Gastrocnemius medialis (tissue), 4 donors: Measurements from ENCODE around the gene NOX3.

Source experiments
- POLR2A ChIP-seq, 2 donors: fragments of 450-650 bp; IDR thresholded peaks; one replicate each; pipeline ENCODE4 v1.6.1; 2017; ENCODE audit warnings: antibody characterized with exemption in 2 of 2, mild to moderate bottlenecking in 2 of 2, moderate library complexity in 2 of 2
- TF ChIP-seq, protein P1 (sequence below), 5 experiments: fragments of 450-650 bp in 3 of 5; fragments of 200-600 bp in 2 of 5; sonication (generic) in 2 of 5; IDR thresholded peaks in 4 of 5; conservative IDR thresholded peaks in 1 of 5; 1 replicate in 4 of 5; 2 replicates in 1 of 5; pipeline ENCODE4 v1.5.1; 2016 to 2019; ENCODE audit warnings: antibody characterized with exemption in 5 of 5, mild to moderate bottlenecking in 3 of 5, moderate library complexity in 3 of 5

DNA sequence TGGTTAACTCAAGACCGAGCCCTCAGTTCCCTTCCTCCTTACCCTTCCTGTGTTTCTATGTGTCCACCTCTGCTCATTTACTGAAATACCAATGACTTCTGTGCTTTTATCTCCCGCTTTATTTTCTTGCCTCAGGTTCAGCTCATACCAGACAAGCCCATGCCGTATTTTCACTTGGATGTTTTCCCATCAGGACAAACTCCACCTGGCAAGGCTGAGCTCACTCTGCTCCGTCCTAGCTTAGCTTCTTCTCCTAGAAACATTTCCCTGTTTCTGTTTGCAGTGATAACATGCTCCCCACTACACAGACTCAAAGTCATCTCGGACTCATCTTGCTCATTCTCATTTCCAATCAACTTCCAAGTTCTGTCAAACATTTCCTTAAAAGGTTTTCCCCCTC is 84.4 kb downstream of the NOX3 start:
- TF ChIP-seq, protein P1, sequence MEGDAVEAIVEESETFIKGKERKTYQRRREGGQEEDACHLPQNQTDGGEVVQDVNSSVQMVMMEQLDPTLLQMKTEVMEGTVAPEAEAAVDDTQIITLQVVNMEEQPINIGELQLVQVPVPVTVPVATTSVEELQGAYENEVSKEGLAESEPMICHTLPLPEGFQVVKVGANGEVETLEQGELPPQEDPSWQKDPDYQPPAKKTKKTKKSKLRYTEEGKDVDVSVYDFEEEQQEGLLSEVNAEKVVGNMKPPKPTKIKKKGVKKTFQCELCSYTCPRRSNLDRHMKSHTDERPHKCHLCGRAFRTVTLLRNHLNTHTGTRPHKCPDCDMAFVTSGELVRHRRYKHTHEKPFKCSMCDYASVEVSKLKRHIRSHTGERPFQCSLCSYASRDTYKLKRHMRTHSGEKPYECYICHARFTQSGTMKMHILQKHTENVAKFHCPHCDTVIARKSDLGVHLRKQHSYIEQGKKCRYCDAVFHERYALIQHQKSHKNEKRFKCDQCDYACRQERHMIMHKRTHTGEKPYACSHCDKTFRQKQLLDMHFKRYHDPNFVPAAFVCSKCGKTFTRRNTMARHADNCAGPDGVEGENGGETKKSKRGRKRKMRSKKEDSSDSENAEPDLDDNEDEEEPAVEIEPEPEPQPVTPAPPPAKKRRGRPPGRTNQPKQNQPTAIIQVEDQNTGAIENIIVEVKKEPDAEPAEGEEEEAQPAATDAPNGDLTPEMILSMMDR (IDR thresholded peaks at IDR 0.05 in 4 of 5, conservative IDR thresholded peaks at IDR 0.05 in 1 of 5), result no peak
- TF ChIP-seq POLR2A (IDR thresholded peaks at IDR 0.05), result no peak
